SK-N-SH (cell line): ENCODE data around the gene FCHO1. TPM values are rescaled to one million over a fixed set of nuclear protein-coding genes. Genes with fewer than 3 reads are reported as not detected.

Experiments
- CTCF ChIA-PET: fragments of 300-600, 350-600 bp; formaldehyde crosslinking; extraction: SDS; loops from one replicate; lab custom pipeline; 2021; lab: Yijun Ruan, JAX
- POLR2A ChIA-PET: fragments of 350-600 bp; sonication (Branson Sonifier 250); formaldehyde crosslinking; extraction: SDS; loops from one replicate; lab custom pipeline; 2020; ENCODE audit warnings: antibody characterized with exemption, inconsistent platforms; lab: Yijun Ruan, JAX
- DNase-seq: peaks from one replicate; pipeline ENCODE4 v3.0.0; 2012
- H2AFZ ChIP-seq: fragments of 200-600 bp; sonication (generic); 2 replicates; pipeline ENCODE4 v1.8.1; 2016; ENCODE audit warnings: antibody characterized with exemption, mild to moderate bottlenecking, low read depth
- H3F3A ChIP-seq: fragments of 200-600 bp; sonication (generic); replicated peaks from 2 replicates; pipeline ENCODE3; 2016; ENCODE audit warnings: antibody characterized with exemption, mild to moderate bottlenecking; ENCODE audit not compliant: insufficient read depth
- H3K27ac ChIP-seq, 2 experiments: fragments of 200-500 bp in 1 of 2; fragments of 200-600 bp in 1 of 2; sonication (Bioruptor generic) in 1 of 2; sonication (generic), shearing (Covaris generic) in 1 of 2; 2 replicates each; pipeline versions ENCODE4 v1.5.1 to v1.6.1; 2014 to 2016; ENCODE audit warnings: low read depth in 2 of 2, inconsistent platforms in 1 of 2, low read length in 1 of 2, mild to moderate bottlenecking in 1 of 2, mixed read lengths in 1 of 2
- H3K27me3 ChIP-seq: fragments of 200-600 bp; sonication (generic), shearing (Covaris generic); 2 replicates; pipeline ENCODE4 v1.6.1; 2016; ENCODE audit warnings: mixed run types; ENCODE audit not compliant: insufficient read depth
- H3K36me3 ChIP-seq, 2 experiments: fragments of 200-500 bp in 1 of 2; fragments of 200-600 bp in 1 of 2; sonication (Bioruptor generic) in 1 of 2; sonication (generic) in 1 of 2; replicated peaks in 1 of 2; 2 replicates each; pipeline versions ENCODE3 to v1.5.1; 2014 to 2016; ENCODE audit warnings: low read length in 1 of 2, mild to moderate bottlenecking in 1 of 2; ENCODE audit not compliant: insufficient read depth in 2 of 2, control insufficient read depth in 1 of 2
- H3K4me1 ChIP-seq, 2 experiments: fragments of 200-500 bp in 1 of 2; fragments of 200-600 bp in 1 of 2; sonication (Bioruptor generic) in 1 of 2; sonication (generic), shearing (Covaris generic) in 1 of 2; 2 replicates each; pipeline versions ENCODE4 v1.5.1 to v1.6.1; 2014 to 2016; ENCODE audit warnings: low read depth in 1 of 2, low read length in 1 of 2, mixed run types in 1 of 2; ENCODE audit not compliant: insufficient read depth in 2 of 2, control insufficient read depth in 1 of 2
- H3K4me2 ChIP-seq: fragments of 200-600 bp; sonication (generic), shearing (Covaris generic); 2 replicates; pipeline ENCODE4 v1.6.1; 2017; ENCODE audit warnings: mixed run types
- H3K4me3 ChIP-seq, 2 experiments: fragments of 200-500 bp in 1 of 2; fragments of 200-600 bp in 1 of 2; sonication (Bioruptor generic) in 1 of 2; sonication (generic), shearing (Covaris generic) in 1 of 2; 2 replicates each; pipeline versions ENCODE4 v1.5.1 to v1.8.1; 2014 to 2016; ENCODE audit warnings: low read depth in 2 of 2, inconsistent platforms in 1 of 2, low read length in 1 of 2, mild to moderate bottlenecking in 1 of 2, mixed read lengths in 1 of 2, moderate library complexity in 1 of 2
- H3K79me2 ChIP-seq: fragments of 200-600 bp; sonication (generic); 2 replicates; pipeline ENCODE4 v1.8.1; 2017; ENCODE audit warnings: mild to moderate bottlenecking; ENCODE audit not compliant: insufficient read depth
- H3K9ac ChIP-seq: fragments of 200-600 bp; sonication (generic); 2 replicates; pipeline ENCODE4 v1.6.1; 2017; ENCODE audit warnings: mixed run types
- H3K9me2 ChIP-seq: fragments of 200-600 bp; sonication (generic); 2 replicates; pipeline ENCODE4 v1.6.1; 2017; ENCODE audit warnings: mixed run types
- H3K9me3 ChIP-seq: fragments of 200-600 bp; sonication (generic); 2 replicates; pipeline ENCODE4 v1.6.1; 2017; ENCODE audit warnings: mixed run types, mild to moderate bottlenecking, moderate library complexity
- H4K20me1 ChIP-seq: fragments of 200-600 bp; sonication (generic); 2 replicates; pipeline ENCODE4 v1.6.1; 2017; ENCODE audit warnings: mild to moderate bottlenecking, mixed run types; ENCODE audit not compliant: insufficient read depth
- EZH2phosphoT487 ChIP-seq: fragments of 200-600 bp; sonication (generic); IDR thresholded peaks from 2 replicates; pipeline ENCODE4 v1.6.1; 2017; ENCODE audit warnings: low read depth, mixed run types, mild to moderate bottlenecking, antibody characterized with exemption, moderate library complexity, borderline replicate concordance
- FOSL2 ChIP-seq: IDR thresholded peaks from 2 replicates; pipeline ENCODE4 v1.4.0; 2012; ENCODE audit warnings: low read depth, mild to moderate bottlenecking, moderate library complexity, borderline replicate concordance
- FOXJ3 ChIP-seq: sonication (generic); formaldehyde crosslinking; IDR thresholded peaks from 2 replicates; pipeline ENCODE4 v1.5.1; 2020; ENCODE audit warnings: mild to moderate bottlenecking, missing genetic modification reagents
- FOXM1 ChIP-seq: IDR thresholded peaks from 2 replicates; pipeline ENCODE4 v1.4.0; 2012; ENCODE audit warnings: low read depth, mild to moderate bottlenecking
- MEF2A ChIP-seq: IDR thresholded peaks from 2 replicates; pipeline ENCODE4 v1.4.0; 2012; ENCODE audit warnings: low read depth, borderline replicate concordance
- MXI1 ChIP-seq: IDR thresholded peaks from 2 replicates; pipeline ENCODE4 v1.6.1; 2012; ENCODE audit warnings: mild to moderate bottlenecking, low read depth, low read length, improper control_type of control experiment
- POLR2AphosphoS5 ChIP-seq: IDR thresholded peaks from 2 replicates; pipeline ENCODE4 v1.6.1; 2012; ENCODE audit warnings: low read depth, low read length
- RAD21 ChIP-seq: IDR thresholded peaks from 2 replicates; pipeline ENCODE4 v1.6.1; 2012; ENCODE audit warnings: mild to moderate bottlenecking, low read length
- RFX5 ChIP-seq: IDR thresholded peaks from 2 replicates; pipeline ENCODE4 v1.6.1; 2012; ENCODE audit warnings: mild to moderate bottlenecking, improper control_type of control experiment, low read length
- RXRA ChIP-seq: IDR thresholded peaks from 2 replicates; pipeline ENCODE4 v1.4.0; 2012; ENCODE audit warnings: low read depth, mild to moderate bottlenecking, borderline replicate concordance
- SIN3A ChIP-seq: IDR thresholded peaks from 2 replicates; pipeline ENCODE4 v1.6.1; 2012; ENCODE audit warnings: low read depth, mild to moderate bottlenecking, low read length, moderate library complexity, borderline replicate concordance
- TAF1 ChIP-seq: IDR thresholded peaks from 2 replicates; pipeline ENCODE4 v1.6.1; 2012; ENCODE audit warnings: low read depth, mild to moderate bottlenecking, low read length, moderate library complexity, borderline replicate concordance
- TCF12 ChIP-seq: IDR thresholded peaks from 2 replicates; pipeline ENCODE4 v1.4.0; 2012
- YY1 ChIP-seq: IDR thresholded peaks from 2 replicates; pipeline ENCODE4 v1.4.0; 2012; ENCODE audit warnings: low read depth, mild to moderate bottlenecking
- WGBS: methylation state at CpG from one replicate; pipeline ENCODE4 v1.1.6; 2017; ENCODE audit warnings: low lambda C conversion rate; 5-methylcytosine and 5-hydroxymethylcytosine counted together
- polyA plus RNA-seq, 3 experiments: library from polyadenylated mRNA; depleted of rRNA; stranded (reverse); fragments of >200 nt; gene quantifications; 2 replicates each; pipeline ENCODE4 v1.2.3, GENCODE V29; 2012
- TF ChIP-seq, protein P1 (sequence below): IDR thresholded peaks from 2 replicates; pipeline ENCODE4 v1.4.0; 2012; ENCODE audit warnings: low read depth
- TF ChIP-seq, protein P2 (sequence below): IDR thresholded peaks from 2 replicates; pipeline ENCODE4 v1.6.1; 2012; ENCODE audit warnings: mild to moderate bottlenecking, low read depth, low read length, moderate library complexity
- TF ChIP-seq, protein P3 (sequence below): fragments of 200-600 bp; sonication (generic); IDR thresholded peaks from 2 replicates; pipeline ENCODE4 v1.6.1; 2017; ENCODE audit warnings: antibody characterized with exemption, mild to moderate bottlenecking, moderate library complexity

Gene FCHO1
- polyA plus RNA-seq, 1 of the 3 experiments (the other 2 are of a cell fraction), result 0.71 TPM

DNA sequence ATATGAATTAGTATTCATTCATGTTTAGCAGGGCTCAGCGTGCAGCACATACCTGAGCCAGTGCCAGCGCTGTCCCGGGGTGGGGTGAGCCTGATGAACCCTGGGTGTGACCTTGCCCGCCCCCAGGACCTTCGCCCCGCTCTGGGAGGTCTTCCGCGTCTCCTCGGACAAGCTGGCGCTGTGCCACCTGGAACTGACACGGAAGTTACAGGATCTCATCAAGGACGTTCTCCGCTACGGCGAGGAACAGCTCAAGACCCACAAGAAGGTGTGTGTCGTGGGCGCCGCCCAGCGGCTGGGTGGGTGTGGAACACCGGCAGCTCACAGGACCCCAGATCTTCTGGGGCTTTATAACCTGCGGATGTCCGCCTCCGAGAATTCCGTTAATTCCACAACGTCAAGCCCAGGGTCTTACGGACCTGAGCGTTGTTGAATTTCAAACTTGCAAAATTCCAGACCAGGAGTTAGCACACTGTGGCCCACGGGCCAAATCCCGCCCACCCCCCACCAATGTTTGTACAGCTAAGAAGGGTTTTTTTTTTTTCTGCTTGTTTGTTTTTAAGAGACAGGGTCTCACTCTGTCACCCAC lies 15.4 kb downstream of the FCHO1 start:
- H3K27ac ChIP-seq, result no peak overlapping the region
- DNase-seq, result no peak
- H4K20me1 ChIP-seq, result no peaks in the 10 kb centered on the region
- ChIA-PET POLR2A (no interaction called here), CTCF (interaction anchor here (1.0 to 1.4 kb wide), 4 partner anchors 8 to 300 kb away, joined by 3 to 4 read pairs (median 3); no protein-coding TSS in a partner anchor)
- H2AFZ ChIP-seq, result no peak overlapping the region
- H3K4me3 ChIP-seq, result no peak overlapping the region; a peak in 1 of 4 replicates
- no peaks in the 10 kb centered on the region for H3K79me2 ChIP-seq
- H3F3A ChIP-seq, result no peaks in the 10 kb centered on the region
- no peak overlapping the region for H3K4me2 ChIP-seq
- H3K9ac ChIP-seq, result no peak overlapping the region
- TF ChIP-seq FOXJ3 (CRISPR knock-in tag), result no peak
- TF ChIP-seq TAF1, result no peak
- no peak for TF ChIP-seq EZH2phosphoT487
- TF ChIP-seq YY1, result no peak
- no peak for TF ChIP-seq RXRA
- no peak for TF ChIP-seq MEF2A
- no peak for TF ChIP-seq SIN3A
- TF ChIP-seq RAD21, result no peak
- no peak for TF ChIP-seq TCF12
- no peaks in the 10 kb centered on the region for H3K9me2 ChIP-seq
- WGBS, result 90% methylated on average over 15 of the region's 29 CpGs
- no peaks in the 10 kb centered on the region for H3K9me3 ChIP-seq
- H3K4me1 ChIP-seq, result no peaks in the 10 kb centered on the region; a peak in 1 of 4 replicates
- no peaks in the 10 kb centered on the region for H3K27me3 ChIP-seq
- no peaks in the 10 kb centered on the region for H3K36me3 ChIP-seq

DNA sequence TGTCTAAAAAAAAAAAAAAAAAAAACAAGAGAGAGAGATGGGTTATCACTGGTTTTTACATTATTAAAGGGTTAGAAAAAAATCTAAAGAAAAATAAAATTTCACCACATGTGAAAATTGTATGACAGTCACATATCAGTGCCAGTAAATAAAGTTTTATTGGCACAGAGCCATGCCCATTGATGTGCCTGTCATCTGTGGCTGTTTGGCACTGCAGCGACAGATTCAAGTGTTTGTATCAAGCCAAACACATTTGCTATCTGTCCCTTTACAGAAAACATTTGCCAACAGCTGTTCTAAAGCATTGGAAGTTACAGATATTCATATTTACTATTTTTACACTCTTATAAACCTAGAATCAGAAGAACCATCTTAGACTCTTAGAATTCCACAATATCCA lies 16.3 kb downstream of the FCHO1 start:
- POLR2A ChIA-PET, result no interaction called here

More for the DNA sequence above, 16.3 kb downstream of the FCHO1 start:
- Histone ChIP-seq H4K20me1 (no peaks in the 10 kb centered on the region), H3K36me3 (no peaks in the 10 kb centered on the region), H3K9me2 (no peaks in the 10 kb centered on the region), H3K9me3 (no peaks in the 10 kb centered on the region), H3K27me3 (no peaks in the 10 kb centered on the region), H3K27ac (no peak overlapping the region), H3K4me1 (no peaks in the 10 kb centered on the region; a peak in 1 of 4 replicates), H3K9ac (no peak overlapping the region), H3K79me2 (no peaks in the 10 kb centered on the region), H3F3A (no peaks in the 10 kb centered on the region), H3K4me2 (no peak overlapping the region), H2AFZ (no peak overlapping the region), H3K4me3 (no peak overlapping the region)
- WGBS, result 100% methylated on average over 1 of the region's 1 CpG
- DNase-seq, result no peak
- CTCF ChIA-PET, result interaction anchor here (1.1 to 1.9 kb wide), 2 partner anchors 7 to 16 kb away, joined by 3 to 8 read pairs; no protein-coding TSS in a partner anchor
- TF ChIP-seq TAF1 (no peak), FOSL2 (no peak), FOXM1 (no peak), FOXJ3 (CRISPR knock-in tag) (no peak), MXI1 (no peak), TCF12 (no peak), RFX5 (no peak), POLR2AphosphoS5 (no peak), MEF2A (no peak)
- TF ChIP-seq, protein P1, sequence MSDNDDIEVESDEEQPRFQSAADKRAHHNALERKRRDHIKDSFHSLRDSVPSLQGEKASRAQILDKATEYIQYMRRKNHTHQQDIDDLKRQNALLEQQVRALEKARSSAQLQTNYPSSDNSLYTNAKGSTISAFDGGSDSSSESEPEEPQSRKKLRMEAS, result no peak
- TF ChIP-seq, protein P2, sequence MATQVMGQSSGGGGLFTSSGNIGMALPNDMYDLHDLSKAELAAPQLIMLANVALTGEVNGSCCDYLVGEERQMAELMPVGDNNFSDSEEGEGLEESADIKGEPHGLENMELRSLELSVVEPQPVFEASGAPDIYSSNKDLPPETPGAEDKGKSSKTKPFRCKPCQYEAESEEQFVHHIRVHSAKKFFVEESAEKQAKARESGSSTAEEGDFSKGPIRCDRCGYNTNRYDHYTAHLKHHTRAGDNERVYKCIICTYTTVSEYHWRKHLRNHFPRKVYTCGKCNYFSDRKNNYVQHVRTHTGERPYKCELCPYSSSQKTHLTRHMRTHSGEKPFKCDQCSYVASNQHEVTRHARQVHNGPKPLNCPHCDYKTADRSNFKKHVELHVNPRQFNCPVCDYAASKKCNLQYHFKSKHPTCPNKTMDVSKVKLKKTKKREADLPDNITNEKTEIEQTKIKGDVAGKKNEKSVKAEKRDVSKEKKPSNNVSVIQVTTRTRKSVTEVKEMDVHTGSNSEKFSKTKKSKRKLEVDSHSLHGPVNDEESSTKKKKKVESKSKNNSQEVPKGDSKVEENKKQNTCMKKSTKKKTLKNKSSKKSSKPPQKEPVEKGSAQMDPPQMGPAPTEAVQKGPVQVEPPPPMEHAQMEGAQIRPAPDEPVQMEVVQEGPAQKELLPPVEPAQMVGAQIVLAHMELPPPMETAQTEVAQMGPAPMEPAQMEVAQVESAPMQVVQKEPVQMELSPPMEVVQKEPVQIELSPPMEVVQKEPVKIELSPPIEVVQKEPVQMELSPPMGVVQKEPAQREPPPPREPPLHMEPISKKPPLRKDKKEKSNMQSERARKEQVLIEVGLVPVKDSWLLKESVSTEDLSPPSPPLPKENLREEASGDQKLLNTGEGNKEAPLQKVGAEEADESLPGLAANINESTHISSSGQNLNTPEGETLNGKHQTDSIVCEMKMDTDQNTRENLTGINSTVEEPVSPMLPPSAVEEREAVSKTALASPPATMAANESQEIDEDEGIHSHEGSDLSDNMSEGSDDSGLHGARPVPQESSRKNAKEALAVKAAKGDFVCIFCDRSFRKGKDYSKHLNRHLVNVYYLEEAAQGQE, result no peak
- TF ChIP-seq, protein P3, sequence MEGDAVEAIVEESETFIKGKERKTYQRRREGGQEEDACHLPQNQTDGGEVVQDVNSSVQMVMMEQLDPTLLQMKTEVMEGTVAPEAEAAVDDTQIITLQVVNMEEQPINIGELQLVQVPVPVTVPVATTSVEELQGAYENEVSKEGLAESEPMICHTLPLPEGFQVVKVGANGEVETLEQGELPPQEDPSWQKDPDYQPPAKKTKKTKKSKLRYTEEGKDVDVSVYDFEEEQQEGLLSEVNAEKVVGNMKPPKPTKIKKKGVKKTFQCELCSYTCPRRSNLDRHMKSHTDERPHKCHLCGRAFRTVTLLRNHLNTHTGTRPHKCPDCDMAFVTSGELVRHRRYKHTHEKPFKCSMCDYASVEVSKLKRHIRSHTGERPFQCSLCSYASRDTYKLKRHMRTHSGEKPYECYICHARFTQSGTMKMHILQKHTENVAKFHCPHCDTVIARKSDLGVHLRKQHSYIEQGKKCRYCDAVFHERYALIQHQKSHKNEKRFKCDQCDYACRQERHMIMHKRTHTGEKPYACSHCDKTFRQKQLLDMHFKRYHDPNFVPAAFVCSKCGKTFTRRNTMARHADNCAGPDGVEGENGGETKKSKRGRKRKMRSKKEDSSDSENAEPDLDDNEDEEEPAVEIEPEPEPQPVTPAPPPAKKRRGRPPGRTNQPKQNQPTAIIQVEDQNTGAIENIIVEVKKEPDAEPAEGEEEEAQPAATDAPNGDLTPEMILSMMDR, result no peak
